ENCODE data around the gene RAF1. TPM values are rescaled to one million over a fixed set of nuclear protein-coding genes. Genes with fewer than 3 reads are reported as not detected.

Gene RAF1
- total and polyA plus RNA-seq, 2 experiments from 2014 or later: 39.5 to 123 TPM

DNA sequence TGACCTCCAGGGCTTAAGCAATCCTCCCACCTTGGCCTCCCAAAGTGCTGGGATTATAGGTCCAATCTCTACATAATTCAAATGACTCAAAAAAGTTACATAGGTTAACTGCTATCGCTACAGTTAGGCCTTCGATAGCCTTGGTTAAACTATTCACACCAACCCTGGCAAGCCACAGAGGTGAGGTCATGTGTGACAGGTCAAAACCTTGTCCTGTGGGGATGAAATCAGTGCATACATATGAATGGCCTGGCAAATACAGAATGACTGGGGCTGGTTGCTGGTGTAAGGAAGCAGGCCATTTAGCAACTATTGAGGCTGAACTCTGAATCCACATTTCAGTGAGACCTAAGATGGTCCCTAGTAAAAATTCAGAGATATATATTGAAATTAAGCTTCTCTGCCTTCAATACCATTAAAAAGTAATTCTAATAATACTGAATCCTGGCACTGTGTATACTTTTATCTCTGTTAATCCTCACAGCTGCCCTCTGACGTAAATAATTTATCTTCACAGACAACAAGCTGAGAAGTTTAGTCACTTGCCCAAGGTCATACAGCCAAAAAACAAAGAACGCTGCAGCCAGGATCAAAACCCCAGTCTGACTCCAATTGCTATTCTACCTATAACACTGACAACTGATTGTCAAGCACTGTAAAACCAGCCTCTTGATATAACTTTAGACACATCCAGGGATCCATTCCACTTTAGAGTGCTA lies 71.8 kb downstream of the RAF1 start:
- no peaks in the 10 kb centered on the region for H3K4me1 ChIP-seq (ENCODE audit: insufficient read depth)
- no peak for TF ChIP-seq EZH2 (IDR thresholded peaks at IDR 0.05; ENCODE audit: low read depth, unreplicated experiment)
- no peak for TF ChIP-seq EZH2phosphoT487 (IDR thresholded peaks at IDR 0.05; ENCODE audit: unreplicated experiment)
- no peak for TF ChIP-seq CREB1 (CRISPR knock-in tag; IDR thresholded peaks at IDR 0.05; ENCODE audit: low read depth)
- ATAC-seq: no peak
- Mint-ChIP-seq H3K9me3 (peaks cover 3% of the 10 kb centered on the region; the same call in 1 of the 3 replicates), H3K4me1 (no peaks in the 10 kb centered on the region; the same call in 2 of the 3 replicates), H3K4me3 (no peak overlapping the region), H3K27ac (no peak overlapping the region; the same call in 1 of the 2 replicates), H3K27me3 (ENCODE audit: insufficient read depth, low read depth, poor library complexity) (peaks cover 5% of the 10 kb centered on the region), H3K36me3 (ENCODE audit: low read depth) (peaks cover 69% of the 10 kb centered on the region)
- H3K9me2 ChIP-seq (ENCODE audit: insufficient read depth): no peaks in the 10 kb centered on the region
- H3K79me2 ChIP-seq (replicated peaks; ENCODE audit: insufficient read depth): no peaks in the 10 kb centered on the region; the same call in 1 of the 2 replicates
- no peak overlapping the region for H3K4me2 ChIP-seq
- no peaks in the 10 kb centered on the region for H3K27me3 ChIP-seq (ENCODE audit: insufficient read depth)
- no peak for DNase-seq (ENCODE audit: low spot score)
- H3K4me3 ChIP-seq: no peak overlapping the region
- peaks cover 23% of the 10 kb centered on the region for H3K36me3 ChIP-seq (ENCODE audit: insufficient read depth)
- H3K27ac ChIP-seq (ENCODE audit: low read depth): no peak overlapping the region
- H3F3A ChIP-seq (replicated peaks; ENCODE audit: low read depth): no peaks in the 10 kb centered on the region
- 0 out of 2 replicates have a peak, but pooled peaks cover 8% of the 10 kb centered on the region for H4K20me1 ChIP-seq (replicated peaks; ENCODE audit: insufficient read depth)
- H2AFZ ChIP-seq: no peak overlapping the region

GRCh38 chr3:12591456-12591855 lies 72.5 kb downstream of the RAF1 start:
- H3K4me3 Mint-ChIP-seq: no peak overlapping the region
- Histone ChIP-seq H3K4me1 (ENCODE audit: insufficient read depth) (no peaks in the 10 kb centered on the region), H3K36me3 (ENCODE audit: insufficient read depth) (peaks cover 20% of the 10 kb centered on the region), H3K79me2 (replicated peaks; ENCODE audit: insufficient read depth) (no peaks in the 10 kb centered on the region; the same call in 1 of the 2 replicates), H3K4me3 (no peak overlapping the region), H3F3A (replicated peaks; ENCODE audit: low read depth) (no peaks in the 10 kb centered on the region), H2AFZ (no peak overlapping the region), H3K27ac (ENCODE audit: low read depth) (no peak overlapping the region), H3K9me2 (ENCODE audit: insufficient read depth) (no peaks in the 10 kb centered on the region), H3K4me2 (no peak overlapping the region), H4K20me1 (replicated peaks; ENCODE audit: insufficient read depth) (0 out of 2 replicates have a peak, but pooled peaks cover 8% of the 10 kb centered on the region), H3K27me3 (ENCODE audit: insufficient read depth) (no peaks in the 10 kb centered on the region)
- ATAC-seq: no peak
- H3K9me3 Mint-ChIP-seq: peaks cover 3% of the 10 kb centered on the region; the same call in 1 of the 3 replicates
- no peak for DNase-seq (ENCODE audit: low spot score)
- peaks cover 5% of the 10 kb centered on the region for H3K27me3 Mint-ChIP-seq (ENCODE audit: insufficient read depth, low read depth, poor library complexity)
- H3K27ac Mint-ChIP-seq: peak overlapping the region; percentile 66; the same call in 1 of the 2 replicates
- H3K4me1 Mint-ChIP-seq: no peaks in the 10 kb centered on the region; the same call in 2 of the 3 replicates
- peaks cover 65% of the 10 kb centered on the region for H3K36me3 Mint-ChIP-seq (ENCODE audit: low read depth)
- TF ChIP-seq, protein P1, sequence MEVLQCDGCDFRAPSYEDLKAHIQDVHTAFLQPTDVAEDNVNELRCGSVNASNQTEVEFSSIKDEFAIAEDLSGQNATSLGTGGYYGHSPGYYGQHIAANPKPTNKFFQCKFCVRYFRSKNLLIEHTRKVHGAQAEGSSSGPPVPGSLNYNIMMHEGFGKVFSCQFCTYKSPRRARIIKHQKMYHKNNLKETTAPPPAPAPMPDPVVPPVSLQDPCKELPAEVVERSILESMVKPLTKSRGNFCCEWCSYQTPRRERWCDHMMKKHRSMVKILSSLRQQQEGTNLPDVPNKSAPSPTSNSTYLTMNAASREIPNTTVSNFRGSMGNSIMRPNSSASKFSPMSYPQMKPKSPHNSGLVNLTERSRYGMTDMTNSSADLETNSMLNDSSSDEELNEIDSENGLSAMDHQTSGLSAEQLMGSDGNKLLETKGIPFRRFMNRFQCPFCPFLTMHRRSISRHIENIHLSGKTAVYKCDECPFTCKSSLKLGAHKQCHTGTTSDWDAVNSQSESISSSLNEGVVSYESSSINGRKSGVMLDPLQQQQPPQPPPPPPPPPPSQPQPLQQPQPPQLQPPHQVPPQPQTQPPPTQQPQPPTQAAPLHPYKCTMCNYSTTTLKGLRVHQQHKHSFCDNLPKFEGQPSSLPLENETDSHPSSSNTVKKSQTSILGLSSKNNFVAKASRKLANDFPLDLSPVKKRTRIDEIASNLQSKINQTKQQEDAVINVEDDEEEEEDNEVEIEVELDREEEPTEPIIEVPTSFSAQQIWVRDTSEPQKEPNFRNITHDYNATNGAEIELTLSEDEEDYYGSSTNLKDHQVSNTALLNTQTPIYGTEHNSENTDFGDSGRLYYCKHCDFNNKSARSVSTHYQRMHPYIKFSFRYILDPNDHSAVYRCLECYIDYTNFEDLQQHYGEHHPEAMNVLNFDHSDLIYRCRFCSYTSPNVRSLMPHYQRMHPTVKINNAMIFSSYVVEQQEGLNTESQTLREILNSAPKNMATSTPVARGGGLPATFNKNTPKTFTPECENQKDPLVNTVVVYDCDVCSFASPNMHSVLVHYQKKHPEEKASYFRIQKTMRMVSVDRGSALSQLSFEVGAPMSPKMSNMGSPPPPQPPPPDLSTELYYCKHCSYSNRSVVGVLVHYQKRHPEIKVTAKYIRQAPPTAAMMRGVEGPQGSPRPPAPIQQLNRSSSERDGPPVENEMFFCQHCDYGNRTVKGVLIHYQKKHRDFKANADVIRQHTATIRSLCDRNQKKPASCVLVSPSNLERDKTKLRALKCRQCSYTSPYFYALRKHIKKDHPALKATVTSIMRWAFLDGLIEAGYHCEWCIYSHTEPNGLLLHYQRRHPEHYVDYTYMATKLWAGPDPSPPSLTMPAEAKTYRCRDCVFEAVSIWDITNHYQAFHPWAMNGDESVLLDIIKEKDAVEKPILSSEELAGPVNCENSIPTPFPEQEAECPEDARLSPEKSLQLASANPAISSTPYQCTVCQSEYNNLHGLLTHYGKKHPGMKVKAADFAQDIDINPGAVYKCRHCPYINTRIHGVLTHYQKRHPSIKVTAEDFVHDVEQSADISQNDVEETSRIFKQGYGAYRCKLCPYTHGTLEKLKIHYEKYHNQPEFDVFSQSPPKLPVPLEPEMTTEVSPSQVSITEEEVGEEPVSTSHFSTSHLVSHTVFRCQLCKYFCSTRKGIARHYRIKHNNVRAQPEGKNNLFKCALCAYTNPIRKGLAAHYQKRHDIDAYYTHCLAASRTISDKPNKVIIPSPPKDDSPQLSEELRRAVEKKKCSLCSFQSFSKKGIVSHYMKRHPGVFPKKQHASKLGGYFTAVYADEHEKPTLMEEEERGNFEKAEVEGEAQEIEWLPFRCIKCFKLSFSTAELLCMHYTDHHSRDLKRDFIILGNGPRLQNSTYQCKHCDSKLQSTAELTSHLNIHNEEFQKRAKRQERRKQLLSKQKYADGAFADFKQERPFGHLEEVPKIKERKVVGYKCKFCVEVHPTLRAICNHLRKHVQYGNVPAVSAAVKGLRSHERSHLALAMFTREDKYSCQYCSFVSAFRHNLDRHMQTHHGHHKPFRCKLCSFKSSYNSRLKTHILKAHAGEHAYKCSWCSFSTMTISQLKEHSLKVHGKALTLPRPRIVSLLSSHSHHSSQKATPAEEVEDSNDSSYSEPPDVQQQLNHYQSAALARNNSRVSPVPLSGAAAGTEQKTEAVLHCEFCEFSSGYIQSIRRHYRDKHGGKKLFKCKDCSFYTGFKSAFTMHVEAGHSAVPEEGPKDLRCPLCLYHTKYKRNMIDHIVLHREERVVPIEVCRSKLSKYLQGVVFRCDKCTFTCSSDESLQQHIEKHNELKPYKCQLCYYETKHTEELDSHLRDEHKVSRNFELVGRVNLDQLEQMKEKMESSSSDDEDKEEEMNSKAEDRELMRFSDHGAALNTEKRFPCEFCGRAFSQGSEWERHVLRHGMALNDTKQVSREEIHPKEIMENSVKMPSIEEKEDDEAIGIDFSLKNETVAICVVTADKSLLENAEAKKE (CRISPR knock-in tag; IDR thresholded peaks at IDR 0.05): no peak
- TF ChIP-seq CTCF (conservative IDR thresholded peaks at IDR 0.05; ENCODE audit: low read depth in 2 of 2) (no peak), CREB1 (CRISPR knock-in tag; IDR thresholded peaks at IDR 0.05; ENCODE audit: low read depth) (no peak), REST (IDR thresholded peaks at IDR 0.05; ENCODE audit: unreplicated experiment) (no peak), POLR2AphosphoS5 (IDR thresholded peaks at IDR 0.05; ENCODE audit: low read depth) (no peak), JUNB (IDR thresholded peaks at IDR 0.05; ENCODE audit: unreplicated experiment) (no peak)
